Adrenal gland (tissue), 12 donors: ENCODE measurements around the gene CDRT4. TPM values are rescaled to one million over a fixed set of nuclear protein-coding genes. Genes with fewer than 3 reads are reported as not detected.

Experiments used
- DNase-seq, 7 donors: peaks; one replicate each; pipeline ENCODE4 v3.0.0-alpha.2; 2019 to 2020
- H3K27ac ChIP-seq, 5 donors: fragments of 200-600 bp; sonication (generic) in 4 of 5; 1 replicate in 3 of 5; 2 replicates in 2 of 5; pipeline versions ENCODE4 v1.5.1 to v1.8.0; 2016 to 2020; ENCODE audit warnings: mild to moderate bottlenecking in 1 of 5
- H3K27me3 ChIP-seq: fragments of 200-600 bp; 2 replicates; pipeline ENCODE4 v1.8.0; 2021
- H3K36me3 ChIP-seq, 2 donors: fragments of 200-600 bp; replicated peaks in 1 of 2; 1 replicate in 1 of 2; 2 replicates in 1 of 2; pipeline versions ENCODE4 v1.5.1 to v1.8.0; 2018 to 2022
- H3K4me1 ChIP-seq, 2 donors: fragments of 200-600 bp; replicated peaks in 1 of 2; 1 replicate in 1 of 2; 2 replicates in 1 of 2; pipeline versions ENCODE4 v1.5.1 to v1.8.0; 2018 to 2021
- H3K4me3 ChIP-seq, 4 donors: fragments of 200-600 bp; sonication (generic) in 3 of 4; one replicate each; pipeline ENCODE4 v1.5.1; 2016 to 2018
- H3K9me3 ChIP-seq, 3 donors: fragments of 200-600 bp; sonication (generic) in 1 of 3; replicated peaks in 1 of 3; 1 replicate in 2 of 3; 2 replicates in 1 of 3; pipeline versions ENCODE4 v1.5.1 to v1.8.0; 2016 to 2021
- CTCF ChIP-seq, 6 experiments: fragments of 450-650 bp in 4 of 6; fragments of 200-600 bp in 2 of 6; sonication (generic) in 1 of 6; IDR thresholded peaks; 1 replicate in 5 of 6; 2 replicates in 1 of 6; pipeline versions ENCODE4 v1.5.1 to v1.8.0; 2016 to 2021; ENCODE audit warnings: antibody characterized with exemption in 6 of 6, mild to moderate bottlenecking in 2 of 6, moderate library complexity in 1 of 6
- POLR2A ChIP-seq, 2 donors: fragments of 450-650 bp; IDR thresholded peaks; one replicate each; pipeline ENCODE4 v1.6.1; 2017; ENCODE audit warnings: antibody characterized with exemption in 2 of 2, mild to moderate bottlenecking in 2 of 2, moderate library complexity in 1 of 2
- WGBS, 4 donors: extraction: QIAGEN DNeasy Blood & Tissue Kit in 2 of 4; methylation state at CpG; one replicate each; pipeline versions ENCODE4 v1.1.5 to v1.1.7; 2013 to 2017; 5-methylcytosine and 5-hydroxymethylcytosine counted together
- intact Hi-C, 2 donors: fragments of 100-400 bp; cut with DNase I; formaldehyde crosslinking; loops; one replicate each; pipeline versions ENCODE4 v1.14.1 to v1.15.0; 2022 to 2023
- polyA plus RNA-seq, 3 donors: library from polyadenylated mRNA; stranded (reverse); fragments of 200-250 nt in 2 of 3; fragments of 350-450 nt in 1 of 3; fragmentation: Illumina TruSeq in 1 of 3; extraction: RNeasy Lipid Tissue Mini Kit (QIAGEN cat#74804) in 1 of 3; gene quantifications; one replicate each; pipeline ENCODE4 v1.2.3, GENCODE V29; 2013 to 2014
- total RNA-seq, 9 donors: library from RNA; depleted of rRNA in 4 of 9; stranded (reverse); fragments of >200 nt in 4 of 9; fragments of 120-200 nt in 1 of 9; fragmentation: NEBNext Ultra II Directional in 1 of 9; extraction: Animal tissue kit (Norgen Biotek cat#: 25700) in 1 of 9; gene quantifications; one replicate each; pipeline versions ENCODE4 v1.1.0 to v1.2.4, GENCODE V29; 2013 to 2023
- donor health status: healthy with polysubstance abuse.
- donor health status: Bipolar disorder and iron deficiency.
- donor health status: DM: yes; HTN: yes; CAD: no.
- donor health status: DM: no; HTN: no; CAD: no.
- donor health status: DM: no; HTN: no; CAD: no.
- donor health status: DM: yes; HTN: yes; CAD: no.

The CDRT4 gene
- total and polyA plus RNA-seq, 12 donors = 1.5 to 49.6 (median 11.5) TPM

- intact Hi-C loops = no loop called here
- TF ChIP-seq CTCF (IDR thresholded peaks at IDR 0.05) (no peak), POLR2A (IDR thresholded peaks at IDR 0.05) (no peak)
- H3K27me3 ChIP-seq = no peaks in the 10 kb centered on the region
- peaks cover 0 to 25% of the 10 kb centered on the region in 2 donors for H3K4me1 ChIP-seq
- H3K4me3 ChIP-seq = no peak overlapping the region
- WGBS, 4 donors = 58 to 67% (median 59%) methylated on average over 6 of the region's 6 CpGs
- peaks cover 0 to 7% of the 10 kb centered on the region in 2 donors for H3K36me3 ChIP-seq
- peak overlapping the region in 3 of 5 donors; percentile 20 to 67 (median 33) for H3K27ac ChIP-seq
- no peaks in the 10 kb centered on the region for H3K9me3 ChIP-seq
- no peak for DNase-seq
These were observed 45.8 kb upstream of the CDRT4 start for GRCh38 chr17:15513058-15513791.

- H3K27me3 ChIP-seq = no peaks in the 10 kb centered on the region
- TF ChIP-seq POLR2A (IDR thresholded peaks at IDR 0.05) (no peak), CTCF (IDR thresholded peaks at IDR 0.05) (no peak)
- intact Hi-C loops = no loop called here
- H3K4me3 ChIP-seq = no peak overlapping the region
- H3K9me3 ChIP-seq = no peaks in the 10 kb centered on the region
- no peak for DNase-seq
- H3K36me3 ChIP-seq = peaks cover 0 to 7% of the 10 kb centered on the region in 2 donors
- WGBS, 4 donors = 95 to 100% (median 96%) methylated on average over 4 of the region's 4 CpGs
- peaks cover 0 to 25% of the 10 kb centered on the region in 2 donors for H3K4me1 ChIP-seq
- peak overlapping the region in 1 of 5 donors; percentile 67 for H3K27ac ChIP-seq
These were observed 44.8 kb upstream of the CDRT4 start for GRCh38 chr17:15512071-15512709.

GRCh38 chr17:15511142-15511541, 43.7 kb upstream of the CDRT4 start:
- DNase-seq = no peak
- 74 to 81% (median 79%) methylated on average over 2 of the region's 2 CpGs for WGBS, 4 donors

More at GRCh38 chr17:15511142-15511541, 43.7 kb upstream of the CDRT4 start:
- intact Hi-C loops = no loop called here
- no peaks in the 10 kb centered on the region for H3K9me3 ChIP-seq
- H3K27me3 ChIP-seq = no peaks in the 10 kb centered on the region
- H3K36me3 ChIP-seq = peaks cover 0 to 5% of the 10 kb centered on the region in 2 donors
- TF ChIP-seq POLR2A (IDR thresholded peaks at IDR 0.05) = no peak
- TF ChIP-seq CTCF (IDR thresholded peaks at IDR 0.05) = no peak
- H3K4me1 ChIP-seq = peaks cover 0 to 25% of the 10 kb centered on the region in 2 donors
- no peak overlapping the region for H3K4me3 ChIP-seq
- no peak overlapping the region for H3K27ac ChIP-seq
